Fibroblast of skin of back (primary cell): ENCODE results near the gene FRMD8.
"Not testable (repeated sequence)": the region's sequence is repeated elsewhere in the genome, so short reads cannot be mapped to it uniquely, and the experiment has no call there.

Source experiments
- DNase-seq: peaks from one replicate; pipeline ENCODE4 v3.0.0-alpha.2; 2013

Gene FRMD8

DNA sequence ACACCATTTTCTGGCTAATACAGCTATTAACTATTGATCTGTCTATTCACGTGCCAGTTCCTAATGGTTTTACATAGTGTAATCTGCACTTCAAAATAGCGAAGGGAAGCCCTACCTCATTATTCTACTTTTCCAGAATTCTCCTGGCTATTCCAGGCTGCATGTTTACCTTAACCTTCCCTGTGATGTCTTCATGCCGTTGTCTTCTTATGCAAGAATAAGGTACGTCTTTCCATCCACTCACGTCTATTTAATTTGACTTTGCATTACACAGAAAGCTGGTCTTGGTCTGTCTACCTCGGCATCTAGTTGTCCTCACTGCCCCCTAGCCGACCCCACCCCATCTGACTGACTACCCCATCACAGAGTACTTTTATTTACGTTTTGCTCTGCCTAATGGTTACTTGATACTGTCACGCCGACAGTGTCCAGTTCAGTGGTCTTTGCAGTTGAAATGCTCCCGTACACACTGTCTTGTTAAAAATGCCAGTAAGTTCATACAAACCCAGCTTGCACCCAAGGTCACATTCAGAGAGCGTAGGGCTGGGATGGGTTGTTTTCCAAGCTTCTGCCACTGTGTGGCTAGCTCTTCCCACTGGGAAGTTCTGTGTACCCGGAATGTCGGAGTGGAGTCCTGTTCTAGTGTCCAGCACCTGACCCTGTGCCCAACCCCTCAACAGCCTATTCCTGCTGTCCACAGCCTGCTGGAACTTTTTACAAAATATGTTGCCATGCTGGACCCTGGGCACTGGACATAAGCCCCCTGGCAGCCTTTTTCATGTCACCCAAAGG lies 51.2 kb downstream of the FRMD8 start:
- no peak for DNase-seq

DNA sequence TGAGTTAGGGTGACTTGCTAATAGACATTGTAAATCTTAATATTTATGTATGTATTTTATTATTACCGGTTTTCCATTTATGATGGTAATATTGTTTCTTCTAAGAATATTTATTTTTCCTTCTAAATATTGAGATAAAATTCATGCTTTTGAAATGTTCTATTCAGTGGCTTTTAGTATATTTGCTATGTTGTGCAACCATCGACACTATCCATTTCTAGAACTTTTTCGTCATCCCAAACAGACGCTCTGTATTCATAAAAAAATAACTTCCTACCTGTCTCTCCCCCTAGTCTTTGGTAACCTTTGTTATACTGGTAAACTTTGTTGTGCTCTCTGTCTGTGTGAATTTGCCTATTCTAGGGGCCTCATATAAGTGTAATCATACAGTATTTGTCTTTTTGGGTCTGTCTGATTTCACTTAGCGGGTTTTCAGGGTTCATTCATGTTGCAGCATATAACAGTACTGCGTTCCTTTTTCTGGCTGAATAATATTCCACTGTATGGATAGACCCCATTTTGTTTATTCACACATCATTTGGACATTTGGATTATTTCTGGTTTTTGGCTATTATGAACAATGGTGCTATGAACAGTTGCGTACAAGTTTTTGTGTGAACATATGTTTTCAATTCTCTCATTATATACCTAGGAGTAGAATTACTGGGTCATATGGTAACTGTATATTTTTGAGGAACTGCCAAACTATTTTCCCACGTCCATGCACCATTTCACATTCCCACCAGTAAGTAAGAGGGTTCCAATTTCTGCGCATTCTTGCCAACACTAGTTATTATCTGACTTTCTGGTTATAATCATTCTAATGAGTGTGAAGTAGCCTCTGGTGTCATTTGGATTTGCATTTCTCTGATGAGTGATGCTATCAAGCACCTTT lies 52.1 kb downstream of the FRMD8 start:
- DNase-seq = no peak

DNA sequence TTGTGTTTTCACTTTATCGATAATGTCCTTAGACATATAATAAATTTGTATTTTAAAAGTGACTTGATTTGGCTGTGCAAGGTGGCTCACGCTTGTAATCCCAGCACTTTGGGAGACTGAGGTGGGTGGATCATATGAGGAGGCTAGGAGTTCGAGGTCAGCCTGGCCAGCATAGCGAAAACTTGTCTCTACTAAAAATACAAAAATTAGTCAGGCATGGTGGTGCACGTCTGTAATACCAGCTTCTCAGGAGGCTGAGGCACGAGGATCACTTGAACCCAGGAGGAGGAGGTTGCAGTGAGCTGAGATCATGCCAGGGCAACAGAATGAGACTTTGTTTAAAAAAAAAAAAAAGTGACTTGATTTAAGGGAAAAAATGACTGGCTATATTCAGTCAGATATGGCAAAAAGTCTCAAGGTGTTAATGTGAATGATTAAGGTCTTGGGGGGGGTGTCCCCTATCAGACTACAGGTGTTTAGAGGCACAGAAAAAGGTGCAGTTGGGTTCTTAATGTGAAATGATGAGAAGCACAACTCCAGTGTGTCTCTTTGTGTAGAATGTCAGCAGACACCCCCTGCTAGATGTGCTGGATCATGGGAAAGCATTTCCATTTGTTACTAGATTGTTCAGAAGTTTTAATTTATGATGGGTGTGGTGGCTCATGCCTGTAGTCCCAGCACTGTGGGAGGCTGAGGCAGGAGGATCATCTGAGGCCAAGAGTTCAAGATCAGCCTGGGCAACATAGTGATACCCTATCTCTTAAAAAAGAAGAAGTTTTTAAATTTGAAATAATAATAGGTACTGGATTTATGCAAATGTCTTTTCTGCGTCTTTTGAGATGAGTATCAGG lies 53.1 kb downstream of the FRMD8 start:
- DNase-seq = no peak

DNA sequence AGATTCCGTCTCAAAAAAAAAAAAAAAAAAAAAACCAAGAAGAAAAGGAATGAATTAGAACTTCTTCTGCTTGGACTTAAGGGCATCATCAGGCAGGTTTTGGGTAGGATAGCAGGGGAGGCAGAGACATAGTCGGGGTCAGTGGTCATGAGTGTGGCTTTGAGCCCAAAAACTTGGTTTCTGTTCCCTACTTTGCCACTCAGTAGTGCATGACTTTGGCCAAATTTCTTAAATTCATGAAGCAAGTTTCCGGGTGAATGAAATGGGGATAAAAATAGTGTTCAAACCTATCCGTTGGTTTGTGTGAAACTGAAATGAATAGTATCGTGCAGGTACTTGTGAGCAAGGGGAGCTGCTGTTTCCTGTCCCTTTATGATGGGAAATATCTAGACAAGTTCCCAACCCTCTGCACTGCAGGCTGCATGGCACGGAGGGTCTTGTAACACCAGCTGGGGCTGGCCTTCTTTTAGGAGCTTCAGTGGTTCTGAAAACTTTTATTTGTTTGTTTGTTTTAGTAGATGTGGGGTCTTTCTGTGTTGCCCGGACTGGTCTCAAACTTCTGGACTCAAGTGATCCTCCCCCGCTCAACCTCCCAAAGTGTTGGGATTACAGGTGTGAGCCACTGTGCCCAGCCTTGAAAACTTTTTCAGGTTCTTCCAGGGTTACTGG lies 54.5 kb downstream of the FRMD8 start:
- peak; percentile 11 for DNase-seq

- peak; percentile 15 for DNase-seq
Measured at GRCh38 chr11:65442842-65443331, 56.5 kb downstream of the FRMD8 start.

DNA sequence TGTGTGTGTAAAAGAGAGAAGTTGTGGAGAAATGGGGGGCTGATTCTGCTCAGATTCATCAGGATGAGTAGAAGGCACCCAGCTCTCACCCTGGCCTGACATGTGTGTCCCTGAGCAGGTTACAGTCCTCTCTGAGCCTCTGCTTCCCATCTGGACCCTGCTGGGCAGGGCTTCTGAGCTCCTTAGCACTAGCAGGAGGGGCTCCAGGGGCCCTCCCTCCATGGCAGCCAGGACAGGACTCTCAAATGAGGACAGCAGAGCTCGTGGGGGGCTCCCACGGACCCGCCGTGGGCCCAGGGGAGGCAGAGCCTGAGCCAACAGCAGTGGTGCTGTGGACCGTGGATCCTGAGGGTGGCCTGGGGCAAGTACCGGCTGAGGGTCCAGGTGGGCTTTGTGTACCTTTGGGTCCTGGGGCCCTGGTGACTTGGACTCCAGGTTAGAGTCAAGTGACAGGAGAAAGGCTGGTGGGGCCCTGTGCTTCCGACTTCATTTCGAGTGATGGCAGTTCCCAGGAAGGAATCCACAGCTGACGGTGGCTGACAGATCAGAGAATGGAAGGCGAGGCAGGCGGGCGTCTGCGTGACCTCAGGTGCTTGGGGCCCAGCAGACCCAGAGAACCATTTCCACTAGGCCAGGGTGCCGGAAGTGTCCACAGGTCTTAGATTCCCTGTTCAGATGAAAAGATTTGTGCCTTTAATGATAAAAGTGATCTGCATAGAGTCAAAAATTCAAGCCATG lies 58.0 kb downstream of the FRMD8 start:
- peak; percentile 16 for DNase-seq

DNA sequence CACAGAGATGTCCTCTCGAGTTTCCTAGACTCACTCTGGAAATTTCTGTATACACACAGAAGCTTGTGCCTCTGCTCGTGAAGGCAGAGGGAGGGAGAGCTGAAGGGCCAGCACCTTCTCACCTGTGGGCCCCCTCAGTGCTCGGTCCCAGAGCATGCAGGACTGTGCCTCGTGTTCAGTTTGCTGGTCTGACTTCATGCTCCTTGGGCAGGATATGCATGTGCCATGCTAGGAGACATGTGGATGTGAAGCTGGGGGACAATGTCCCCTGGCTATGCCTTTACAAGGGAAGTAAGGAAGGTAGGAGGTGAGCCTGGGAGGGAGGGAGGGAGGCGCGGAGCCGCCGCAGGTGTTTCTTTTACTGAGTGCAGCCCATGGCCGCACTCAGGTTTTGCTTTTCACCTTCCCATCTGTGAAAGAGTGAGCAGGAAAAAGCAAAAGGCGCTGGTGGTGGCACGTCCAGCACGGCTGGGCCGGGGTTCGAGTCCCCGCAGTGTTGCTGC lies 58.7 kb downstream of the FRMD8 start:
- DNase-seq = peak; percentile 22

GRCh38 chr11:65445604-65446445 lies 59.4 kb downstream of the FRMD8 start:
- peak; percentile 58 for DNase-seq

- peak; percentile 38 for DNase-seq
Measured at GRCh38 chr11:65446446-65447277, 60.2 kb downstream of the FRMD8 start.

DNA sequence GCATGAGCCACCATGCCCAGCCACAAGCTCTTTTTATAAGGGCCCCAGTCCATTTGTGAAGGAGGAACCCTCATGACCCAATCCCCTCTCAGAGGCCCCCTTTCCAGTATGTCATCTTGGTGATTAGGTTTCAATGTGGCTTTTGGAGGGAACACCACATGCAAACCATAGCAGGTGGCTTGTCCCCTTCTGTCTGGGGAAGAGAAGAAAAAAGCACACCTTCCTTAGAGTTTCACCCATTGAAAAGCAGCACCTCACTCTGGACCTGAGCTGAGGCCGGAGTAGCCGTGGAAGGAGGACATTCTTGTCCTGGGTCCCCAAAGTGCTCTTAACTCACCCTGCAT lies 61.6 kb downstream of the FRMD8 start:
- DNase-seq = peak; percentile 18

- DNase-seq = peak; percentile 19
Measured at GRCh38 chr11:65448418-65449105, 62.1 kb downstream of the FRMD8 start.

DNA sequence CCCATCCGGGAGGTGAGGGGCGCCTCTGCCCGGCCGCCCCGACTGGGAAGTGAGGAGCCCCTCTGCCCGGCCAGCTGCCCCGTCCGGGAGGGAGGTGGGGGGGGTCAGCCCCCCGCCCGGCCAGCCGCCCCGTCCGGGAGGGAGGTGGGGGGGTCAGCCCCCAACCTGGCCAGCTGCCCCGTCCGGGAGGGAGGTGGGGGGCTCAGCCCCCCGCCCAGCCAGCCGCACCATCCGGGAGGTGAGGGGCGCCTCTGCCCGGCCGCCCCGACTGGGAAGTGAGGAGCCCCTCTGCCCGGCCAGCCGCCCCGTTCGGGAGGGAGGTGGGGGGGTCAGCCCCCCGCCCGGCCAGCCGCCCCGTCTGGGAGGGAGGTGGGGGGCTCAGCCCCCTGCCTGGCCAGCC lies 64.9 kb downstream of the FRMD8 start:
- DNase-seq = not testable (repeated sequence)

- DNase-seq = not testable (repeated sequence)
Measured at GRCh38 chr11:65452259-65452658, 65.8 kb downstream of the FRMD8 start.

- peak; percentile 98 for DNase-seq
Measured at GRCh38 chr11:65452806-65453490, 66.5 kb downstream of the FRMD8 start.

DNA sequence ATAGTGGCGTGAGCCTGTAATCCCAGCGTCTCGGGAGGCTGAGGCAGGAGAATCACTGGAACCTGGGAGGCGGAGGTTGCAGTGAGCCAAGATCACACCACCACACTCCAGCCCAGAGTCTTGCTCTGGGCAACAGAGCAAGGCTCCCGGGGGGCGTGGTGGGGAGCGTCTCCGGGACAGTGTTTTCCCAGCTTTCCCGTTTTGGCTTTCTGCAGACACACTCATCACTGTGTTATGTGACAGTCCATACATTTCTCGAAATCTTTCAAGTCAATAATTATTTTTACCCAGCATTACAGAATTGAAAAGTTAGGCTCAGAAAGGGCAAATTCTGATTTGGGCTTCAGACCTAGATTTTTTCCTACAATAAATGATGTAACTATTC lies 67.9 kb downstream of the FRMD8 start:
- DNase-seq = peak; percentile 91

GRCh38 chr11:65454696-65455456 lies 68.4 kb downstream of the FRMD8 start:
- DNase-seq = peak; percentile 88

- no peak for DNase-seq
Measured at GRCh38 chr11:65456418-65456817, 70.0 kb downstream of the FRMD8 start.
